ENCODE measurements around the gene PPP2R5C.

DNA sequence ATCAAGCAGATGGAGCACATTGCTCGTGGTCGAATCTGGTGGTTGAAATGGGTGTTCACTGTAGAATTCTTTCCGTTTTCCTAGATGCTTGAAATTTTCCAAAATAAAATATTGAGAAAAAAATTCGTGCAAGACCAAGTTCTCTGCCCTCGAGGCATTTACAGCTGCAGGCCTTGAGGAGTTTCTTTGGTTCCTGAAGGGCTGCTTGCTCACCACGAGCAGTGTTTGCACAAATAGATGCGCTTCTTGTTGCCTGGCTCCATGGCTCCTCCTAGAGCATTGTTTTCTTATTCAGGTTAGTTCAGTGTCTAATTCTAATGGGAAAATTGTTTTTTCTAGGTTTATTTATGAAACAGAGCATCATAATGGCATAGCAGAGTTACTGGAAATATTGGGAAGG, 128.4 kb downstream of the PPP2R5C start:
- TF ChIP-seq GLIS3 (CRISPR knock-in tag; IDR thresholded peaks at IDR 0.05) (no peak), ESRRG (CRISPR knock-in tag; IDR thresholded peaks at IDR 0.05) (no peak), PPARA (CRISPR knock-in tag; IDR thresholded peaks at IDR 0.05; ENCODE audit: borderline replicate concordance) (no peak), ZC3H10 (CRISPR knock-in tag; IDR thresholded peaks at IDR 0.05) (no peak), ZNF70 (CRISPR knock-in tag; IDR thresholded peaks at IDR 0.05) (no peak), BACH2 (CRISPR knock-in tag; IDR thresholded peaks at IDR 0.05; ENCODE audit: borderline replicate concordance) (no peak), ZNF565 (CRISPR knock-in tag; conservative IDR thresholded peaks at IDR 0.05; ENCODE audit: low read depth) (no peak), RARB (CRISPR knock-in tag; IDR thresholded peaks at IDR 0.05) (no peak), ZFP3 (CRISPR knock-in tag; IDR thresholded peaks at IDR 0.05) (no peak), OSR1 (CRISPR knock-in tag; IDR thresholded peaks at IDR 0.05) (no peak), ARNTL (CRISPR knock-in tag; IDR thresholded peaks at IDR 0.05; ENCODE audit: borderline replicate concordance, low read depth) (no peak)
- TF ChIP-seq, protein P1, sequence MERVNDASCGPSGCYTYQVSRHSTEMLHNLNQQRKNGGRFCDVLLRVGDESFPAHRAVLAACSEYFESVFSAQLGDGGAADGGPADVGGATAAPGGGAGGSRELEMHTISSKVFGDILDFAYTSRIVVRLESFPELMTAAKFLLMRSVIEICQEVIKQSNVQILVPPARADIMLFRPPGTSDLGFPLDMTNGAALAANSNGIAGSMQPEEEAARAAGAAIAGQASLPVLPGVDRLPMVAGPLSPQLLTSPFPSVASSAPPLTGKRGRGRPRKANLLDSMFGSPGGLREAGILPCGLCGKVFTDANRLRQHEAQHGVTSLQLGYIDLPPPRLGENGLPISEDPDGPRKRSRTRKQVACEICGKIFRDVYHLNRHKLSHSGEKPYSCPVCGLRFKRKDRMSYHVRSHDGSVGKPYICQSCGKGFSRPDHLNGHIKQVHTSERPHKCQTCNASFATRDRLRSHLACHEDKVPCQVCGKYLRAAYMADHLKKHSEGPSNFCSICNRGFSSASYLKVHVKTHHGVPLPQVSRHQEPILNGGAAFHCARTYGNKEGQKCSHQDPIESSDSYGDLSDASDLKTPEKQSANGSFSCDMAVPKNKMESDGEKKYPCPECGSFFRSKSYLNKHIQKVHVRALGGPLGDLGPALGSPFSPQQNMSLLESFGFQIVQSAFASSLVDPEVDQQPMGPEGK (CRISPR knock-in tag; IDR thresholded peaks at IDR 0.05; ENCODE audit: borderline replicate concordance), result no peak
- TF ChIP-seq, protein P2, sequence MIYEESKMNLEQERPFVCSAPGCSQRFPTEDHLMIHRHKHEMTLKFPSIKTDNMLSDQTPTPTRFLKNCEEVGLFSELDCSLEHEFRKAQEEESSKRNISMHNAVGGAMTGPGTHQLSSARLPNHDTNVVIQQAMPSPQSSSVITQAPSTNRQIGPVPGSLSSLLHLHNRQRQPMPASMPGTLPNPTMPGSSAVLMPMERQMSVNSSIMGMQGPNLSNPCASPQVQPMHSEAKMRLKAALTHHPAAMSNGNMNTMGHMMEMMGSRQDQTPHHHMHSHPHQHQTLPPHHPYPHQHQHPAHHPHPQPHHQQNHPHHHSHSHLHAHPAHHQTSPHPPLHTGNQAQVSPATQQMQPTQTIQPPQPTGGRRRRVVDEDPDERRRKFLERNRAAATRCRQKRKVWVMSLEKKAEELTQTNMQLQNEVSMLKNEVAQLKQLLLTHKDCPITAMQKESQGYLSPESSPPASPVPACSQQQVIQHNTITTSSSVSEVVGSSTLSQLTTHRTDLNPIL (CRISPR knock-in tag; IDR thresholded peaks at IDR 0.05; ENCODE audit: low read depth), result no peak

Measured in SK-N-SH treated with all-trans-retinoic acid at 6 μM for 48 hours (cell line).